A673 (cell line): Measurements from ENCODE around the gene IPPK.

Source experiments
- EZH2 ChIP-seq: fragments of 200-600 bp; sonication (generic); IDR thresholded peaks from 2 replicates; pipeline ENCODE4 v1.6.1; 2017; ENCODE audit warnings: borderline replicate concordance, low read depth, mild to moderate bottlenecking, mixed read lengths, antibody characterized with exemption, low read length; ENCODE audit not compliant: poor library complexity, severe bottlenecking
- TF ChIP-seq, protein P1 (sequence below): fragments of 300-800, 200-600 bp; sonication (generic); conservative IDR thresholded peaks from 2 replicates; pipeline ENCODE4 v1.5.1; 2017; ENCODE audit warnings: low read depth, mild to moderate bottlenecking, antibody characterized with exemption, low read length, moderate library complexity, mixed read lengths

DNA sequence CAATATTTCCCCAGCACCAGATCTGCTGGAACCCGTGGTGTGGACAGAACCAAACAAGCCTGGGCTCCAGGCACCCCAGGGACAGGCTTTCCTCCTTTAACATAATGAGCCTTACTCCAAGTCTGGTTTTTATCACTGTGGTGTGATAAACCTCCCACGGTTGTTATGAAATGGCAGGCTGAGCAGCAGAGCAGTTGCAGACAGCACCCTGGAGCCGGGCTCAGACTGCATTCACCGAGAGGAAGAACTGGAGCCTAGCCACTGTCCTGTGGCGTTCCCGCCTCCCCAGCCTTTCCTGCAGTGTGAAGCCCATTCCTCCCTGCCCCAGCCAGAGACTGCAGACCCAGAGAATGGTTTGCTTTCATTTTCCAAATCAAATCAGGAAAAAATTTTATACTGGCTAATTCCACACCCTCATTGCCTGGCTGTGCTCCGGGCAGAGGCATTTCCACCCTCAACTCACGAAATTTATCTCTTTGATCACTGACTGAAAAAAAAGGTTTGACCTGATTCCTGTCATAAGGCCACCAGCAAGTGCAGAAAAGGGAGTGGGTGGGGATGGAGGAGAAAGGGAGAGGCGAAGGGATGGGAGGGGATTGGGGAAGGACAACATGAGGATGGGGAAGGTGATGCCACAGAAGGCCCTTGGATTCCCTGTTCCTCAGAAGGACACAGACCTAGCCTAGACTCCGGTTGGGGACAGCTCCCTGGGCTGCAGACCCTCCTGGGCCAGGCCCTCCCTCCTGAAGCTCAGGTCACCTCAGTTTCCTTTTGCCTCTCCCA is 18.9 kb downstream of the IPPK start:
- TF ChIP-seq, protein P1, sequence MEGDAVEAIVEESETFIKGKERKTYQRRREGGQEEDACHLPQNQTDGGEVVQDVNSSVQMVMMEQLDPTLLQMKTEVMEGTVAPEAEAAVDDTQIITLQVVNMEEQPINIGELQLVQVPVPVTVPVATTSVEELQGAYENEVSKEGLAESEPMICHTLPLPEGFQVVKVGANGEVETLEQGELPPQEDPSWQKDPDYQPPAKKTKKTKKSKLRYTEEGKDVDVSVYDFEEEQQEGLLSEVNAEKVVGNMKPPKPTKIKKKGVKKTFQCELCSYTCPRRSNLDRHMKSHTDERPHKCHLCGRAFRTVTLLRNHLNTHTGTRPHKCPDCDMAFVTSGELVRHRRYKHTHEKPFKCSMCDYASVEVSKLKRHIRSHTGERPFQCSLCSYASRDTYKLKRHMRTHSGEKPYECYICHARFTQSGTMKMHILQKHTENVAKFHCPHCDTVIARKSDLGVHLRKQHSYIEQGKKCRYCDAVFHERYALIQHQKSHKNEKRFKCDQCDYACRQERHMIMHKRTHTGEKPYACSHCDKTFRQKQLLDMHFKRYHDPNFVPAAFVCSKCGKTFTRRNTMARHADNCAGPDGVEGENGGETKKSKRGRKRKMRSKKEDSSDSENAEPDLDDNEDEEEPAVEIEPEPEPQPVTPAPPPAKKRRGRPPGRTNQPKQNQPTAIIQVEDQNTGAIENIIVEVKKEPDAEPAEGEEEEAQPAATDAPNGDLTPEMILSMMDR, result no peak
- no peak for TF ChIP-seq EZH2
